ENCODE results near the gene CCT6B. TPM values are rescaled to one million over a fixed set of nuclear protein-coding genes. Genes with fewer than 3 reads are reported as not detected.

CCT6B gene
- total and polyA plus RNA-seq, 2 of the 13 experiments (the other 11 are each of a cell fraction or from before 2014, with no cell fraction given) = 0.41 to 1.4 TPM

DNA sequence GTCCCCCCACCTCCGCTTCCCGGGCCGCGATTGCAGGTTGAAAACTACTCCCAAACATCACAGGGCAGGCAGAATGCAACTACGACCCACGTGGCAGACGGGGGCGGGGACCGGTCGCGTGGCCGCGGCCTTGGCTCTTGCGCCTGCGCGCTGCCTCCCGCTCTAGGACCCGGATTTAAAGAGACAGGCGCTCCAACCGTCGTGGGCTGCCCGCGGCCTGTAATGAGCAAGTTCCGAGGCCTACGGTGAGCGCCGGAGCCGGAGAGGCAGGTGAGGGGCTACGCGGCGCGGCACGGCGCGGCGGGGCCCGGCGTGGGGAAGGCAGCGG is 19.1 kb upstream of the CCT6B start, which contains the start of gene LIG3 (continued):
- TF ChIP-seq PRDM10 (CRISPR knock-in tag; IDR thresholded peaks at IDR 0.05; ENCODE audit: low read depth) = no peak
- no peak for TF ChIP-seq AGO1 (IDR thresholded peaks at IDR 0.05; ENCODE audit: low read depth, low read length, poor library complexity, severe bottlenecking)
- peak; percentile 58; the same call in 1 of the 2 replicates for TF ChIP-seq RNF2 (conservative IDR thresholded peaks at IDR 0.05; ENCODE audit: low read depth)
- TF ChIP-seq REL (CRISPR knock-in tag; conservative IDR thresholded peaks at IDR 0.05) = 0 out of 2 replicates have a peak, but pooled peaks have one; percentile 66
- no peak for TF ChIP-seq ZNF550 (CRISPR knock-in tag; IDR thresholded peaks at IDR 0.05; ENCODE audit: borderline replicate concordance)
- TF ChIP-seq, protein P1, sequence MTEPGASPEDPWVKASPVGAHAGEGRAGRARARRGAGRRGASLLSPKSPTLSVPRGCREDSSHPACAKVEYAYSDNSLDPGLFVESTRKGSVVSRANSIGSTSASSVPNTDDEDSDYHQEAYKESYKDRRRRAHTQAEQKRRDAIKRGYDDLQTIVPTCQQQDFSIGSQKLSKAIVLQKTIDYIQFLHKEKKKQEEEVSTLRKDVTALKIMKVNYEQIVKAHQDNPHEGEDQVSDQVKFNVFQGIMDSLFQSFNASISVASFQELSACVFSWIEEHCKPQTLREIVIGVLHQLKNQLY (CRISPR knock-in tag; IDR thresholded peaks at IDR 0.05) = peak; percentile 65; the same call in 1 of the 2 replicates
- no peak for TF ChIP-seq ZNF343 (CRISPR knock-in tag; IDR thresholded peaks at IDR 0.05)
- no peak for TF ChIP-seq ZNF484 (CRISPR knock-in tag; IDR thresholded peaks at IDR 0.05; ENCODE audit: borderline replicate concordance, low read depth)
- no peak for TF ChIP-seq NFE2 (CRISPR knock-in tag; IDR thresholded peaks at IDR 0.05)
- TF ChIP-seq, protein P2, sequence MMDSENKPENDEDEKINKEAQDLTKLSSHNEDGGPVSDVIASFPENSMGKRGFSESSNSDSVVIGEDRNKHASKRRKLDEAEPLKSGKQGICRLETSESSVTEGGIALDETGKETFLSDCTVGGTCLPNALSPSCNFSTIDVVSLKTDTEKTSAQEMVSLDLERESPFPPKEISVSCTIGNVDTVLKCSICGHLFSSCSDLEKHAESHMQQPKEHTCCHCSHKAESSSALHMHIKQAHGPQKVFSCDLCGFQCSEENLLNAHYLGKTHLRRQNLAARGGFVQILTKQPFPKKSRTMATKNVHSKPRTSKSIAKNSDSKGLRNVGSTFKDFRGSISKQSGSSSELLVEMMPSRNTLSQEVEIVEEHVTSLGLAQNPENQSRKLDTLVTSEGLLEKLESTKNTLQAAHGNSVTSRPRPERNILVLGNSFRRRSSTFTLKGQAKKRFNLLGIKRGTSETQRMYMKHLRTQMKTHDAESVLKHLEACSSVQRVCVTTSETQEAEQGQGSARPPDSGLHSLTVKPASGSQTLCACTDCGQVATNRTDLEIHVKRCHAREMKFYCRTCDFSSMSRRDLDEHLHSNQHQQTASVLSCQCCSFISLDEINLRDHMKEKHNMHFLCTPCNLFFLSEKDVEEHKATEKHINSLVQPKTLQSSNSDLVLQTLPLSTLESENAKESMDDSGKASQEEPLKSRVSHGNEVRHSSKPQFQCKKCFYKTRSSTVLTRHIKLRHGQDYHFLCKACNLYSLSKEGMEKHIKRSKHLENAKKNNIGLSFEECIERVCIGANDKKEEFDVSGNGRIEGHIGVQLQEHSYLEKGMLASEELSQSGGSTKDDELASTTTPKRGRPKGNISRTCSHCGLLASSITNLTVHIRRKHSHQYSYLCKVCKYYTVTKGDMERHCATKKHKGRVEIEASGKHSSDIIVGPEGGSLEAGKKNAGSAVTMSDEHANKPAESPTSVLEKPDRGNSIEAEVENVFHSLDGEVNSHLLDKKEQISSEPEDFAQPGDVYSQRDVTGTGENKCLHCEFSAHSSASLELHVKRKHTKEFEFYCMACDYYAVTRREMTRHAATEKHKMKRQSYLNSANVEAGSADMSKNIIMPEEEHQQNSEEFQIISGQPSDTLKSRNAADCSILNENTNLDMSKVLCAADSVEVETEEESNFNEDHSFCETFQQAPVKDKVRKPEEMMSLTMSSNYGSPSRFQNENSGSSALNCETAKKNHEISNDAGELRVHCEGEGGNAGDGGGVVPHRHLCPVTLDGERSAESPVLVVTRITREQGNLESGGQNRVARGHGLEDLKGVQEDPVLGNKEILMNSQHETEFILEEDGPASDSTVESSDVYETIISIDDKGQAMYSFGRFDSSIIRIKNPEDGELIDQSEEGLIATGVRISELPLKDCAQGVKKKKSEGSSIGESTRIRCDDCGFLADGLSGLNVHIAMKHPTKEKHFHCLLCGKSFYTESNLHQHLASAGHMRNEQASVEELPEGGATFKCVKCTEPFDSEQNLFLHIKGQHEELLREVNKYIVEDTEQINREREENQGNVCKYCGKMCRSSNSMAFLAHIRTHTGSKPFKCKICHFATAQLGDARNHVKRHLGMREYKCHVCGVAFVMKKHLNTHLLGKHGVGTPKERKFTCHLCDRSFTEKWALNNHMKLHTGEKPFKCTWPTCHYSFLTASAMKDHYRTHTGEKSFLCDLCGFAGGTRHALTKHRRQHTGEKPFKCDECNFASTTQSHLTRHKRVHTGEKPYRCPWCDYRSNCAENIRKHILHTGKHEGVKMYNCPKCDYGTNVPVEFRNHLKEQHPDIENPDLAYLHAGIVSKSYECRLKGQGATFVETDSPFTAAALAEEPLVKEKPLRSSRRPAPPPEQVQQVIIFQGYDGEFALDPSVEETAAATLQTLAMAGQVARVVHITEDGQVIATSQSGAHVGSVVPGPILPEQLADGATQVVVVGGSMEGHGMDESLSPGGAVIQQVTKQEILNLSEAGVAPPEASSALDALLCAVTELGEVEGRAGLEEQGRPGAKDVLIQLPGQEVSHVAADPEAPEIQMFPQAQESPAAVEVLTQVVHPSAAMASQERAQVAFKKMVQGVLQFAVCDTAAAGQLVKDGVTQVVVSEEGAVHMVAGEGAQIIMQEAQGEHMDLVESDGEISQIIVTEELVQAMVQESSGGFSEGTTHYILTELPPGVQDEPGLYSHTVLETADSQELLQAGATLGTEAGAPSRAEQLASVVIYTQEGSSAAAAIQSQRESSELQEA (CRISPR knock-in tag; IDR thresholded peaks at IDR 0.05; ENCODE audit: not compliant biosample characterization) = no peak
- TF ChIP-seq ZNF337 (CRISPR knock-in tag; IDR thresholded peaks at IDR 0.05; ENCODE audit: borderline replicate concordance, low read depth) = no peak
- peak; percentile 44; the same call in 1 of the 2 replicates for TF ChIP-seq FOXA3 (CRISPR knock-in tag; IDR thresholded peaks at IDR 0.05)
- TF ChIP-seq ZNF567 (CRISPR knock-in tag; IDR thresholded peaks at IDR 0.05; ENCODE audit: borderline replicate concordance) = no peak
- no peak for TF ChIP-seq MAZ (IDR thresholded peaks at IDR 0.05; ENCODE audit: borderline replicate concordance, low read depth, low read length)
- no peak; the same call in 1 of the 2 replicates for TF ChIP-seq MAZ (CRISPR knock-in tag; IDR thresholded peaks at IDR 0.05; ENCODE audit: low read depth)
- no peak for TF ChIP-seq ZNF589 (CRISPR knock-in tag; conservative IDR thresholded peaks at IDR 0.05)
